Endodermal cell (in vitro differentiated cells): ENCODE results near the gene CLSTN1. TPM values are rescaled to one million over a fixed set of nuclear protein-coding genes. Genes with fewer than 3 reads are reported as not detected.

ENCODE experiments used
- DNase-seq: peaks from one replicate; pipeline ENCODE4 v3.0.0-alpha.2; 2017
- H3K27ac ChIP-seq: 2 replicates; pipeline ENCODE4 v1.5.1; 2013; ENCODE audit warnings: mild to moderate bottlenecking, low read depth, low read length, moderate library complexity
- H3K27me3 ChIP-seq: 2 replicates; pipeline ENCODE4 v1.6.1; 2013; ENCODE audit warnings: mild to moderate bottlenecking, low read length, moderate library complexity; ENCODE audit not compliant: insufficient read depth, control insufficient read depth, poor library complexity, severe bottlenecking
- H3K36me3 ChIP-seq: 2 replicates; pipeline ENCODE4 v1.7.0; 2013; ENCODE audit warnings: mild to moderate bottlenecking, low read length, moderate library complexity; ENCODE audit not compliant: control insufficient read depth, insufficient read depth
- H3K4me1 ChIP-seq: one replicate; pipeline ENCODE4 v1.7.0; 2013; ENCODE audit warnings: low read length; ENCODE audit not compliant: control insufficient read depth, insufficient read depth
- H3K4me3 ChIP-seq: 2 replicates; pipeline ENCODE4 v1.5.1; 2013; ENCODE audit warnings: mild to moderate bottlenecking, low read length, moderate library complexity
- H3K9ac ChIP-seq: 2 replicates; pipeline ENCODE4 v1.6.1; 2013; ENCODE audit warnings: mild to moderate bottlenecking, low read length, moderate library complexity; ENCODE audit not compliant: poor library complexity, severe bottlenecking; ENCODE audit errors: extremely low read depth
- H3K9me3 ChIP-seq: 2 replicates; pipeline ENCODE4 v1.6.1; 2013; ENCODE audit warnings: mild to moderate bottlenecking, low read length, moderate library complexity; ENCODE audit not compliant: control insufficient read depth
- H3K27ac Mint-ChIP-seq: 2 replicates; pipeline ENCODE4 v1.8.0; 2020; ENCODE audit warnings: mixed read lengths
- H3K27me3 Mint-ChIP-seq: 2 replicates; pipeline ENCODE4 v1.8.0; 2021; ENCODE audit warnings: mild to moderate bottlenecking, mixed read lengths; ENCODE audit not compliant: insufficient read depth
- H3K36me3 Mint-ChIP-seq: 2 replicates; pipeline ENCODE4 v1.8.0; 2020; ENCODE audit warnings: low read depth, mixed read lengths
- H3K4me1 Mint-ChIP-seq: 2 replicates; pipeline ENCODE4 v1.8.0; 2020; ENCODE audit warnings: mixed read lengths
- H3K4me3 Mint-ChIP-seq: 2 replicates; pipeline ENCODE4 v1.8.0; 2020; ENCODE audit warnings: mild to moderate bottlenecking, moderate library complexity, mixed read lengths
- H3K9me3 Mint-ChIP-seq: 2 replicates; pipeline ENCODE4 v1.8.0; 2020; ENCODE audit warnings: mild to moderate bottlenecking, mixed read lengths
- CTCF ChIP-seq: fragments of 200-600 bp; sonication (generic); conservative IDR thresholded peaks from 2 replicates; pipeline ENCODE4 v1.5.0; 2021; ENCODE audit warnings: antibody characterized with exemption, mild to moderate bottlenecking
- WGBS, 2 experiments: methylation state at CpG; one replicate each; pipeline versions ENCODE4 v1.1.5 to v1.1.7; 2013; ENCODE audit warnings: missing lambda C conversion rate in 2 of 2, mixed read lengths in 1 of 2; ENCODE audit not compliant: insufficient coverage in 1 of 2, insufficient read length in 1 of 2; 5-methylcytosine and 5-hydroxymethylcytosine counted together
- total RNA-seq, 2 donors: library from RNA; stranded (reverse); fragmentation: NEBNext Ultra II Directional in 1 of 2; extraction: Animal tissue kit (Norgen Biotek cat#: 25700) in 1 of 2; gene quantifications; 2 replicates in 1 of 2; 3 replicates in 1 of 2; pipeline ENCODE4 v1.2.1, GENCODE V29; 2021

CLSTN1 gene
- total RNA-seq, 2 donors from 2014 or later = 96.6 to 116 TPM

- H3K27me3 ChIP-seq = no peaks in the 10 kb centered on the region
- DNase-seq = no peak
- no peak overlapping the region for H3K27ac Mint-ChIP-seq
- H3K9ac ChIP-seq = no peak overlapping the region
- H3K27me3 Mint-ChIP-seq = no peaks in the 10 kb centered on the region
- no peak overlapping the region for H3K4me3 ChIP-seq
- peaks cover 41% of the 10 kb centered on the region for H3K36me3 Mint-ChIP-seq
- no peak overlapping the region for H3K27ac ChIP-seq
- H3K9me3 ChIP-seq = peaks cover 5% of the 10 kb centered on the region
- H3K4me1 ChIP-seq = no peaks in the 10 kb centered on the region
- 94 to 97% methylated on average over 5 to 9 of the region's 9 CpGs for WGBS, 2 experiments
- peaks cover 3% of the 10 kb centered on the region for H3K4me1 Mint-ChIP-seq
- peaks cover 14% of the 10 kb centered on the region for H3K36me3 ChIP-seq
- H3K4me3 Mint-ChIP-seq = no peak overlapping the region
- TF ChIP-seq CTCF = no peak
- peaks cover 2% of the 10 kb centered on the region for H3K9me3 Mint-ChIP-seq
These were observed 61.9 kb downstream of the CLSTN1 start for GRCh38 chr1:9761855-9762254.

GRCh38 chr1:9760824-9761223 lies 62.9 kb downstream of the CLSTN1 start:
- no peak for TF ChIP-seq CTCF
- peak; percentile 61 for DNase-seq
- Mint-ChIP-seq H3K36me3 (peaks cover 40% of the 10 kb centered on the region), H3K4me1 (peaks cover 3% of the 10 kb centered on the region), H3K4me3 (no peak overlapping the region), H3K9me3 (peaks cover 5% of the 10 kb centered on the region), H3K27ac (peak overlapping the region; percentile 65), H3K27me3 (no peaks in the 10 kb centered on the region)
- Histone ChIP-seq H3K9me3 (peaks cover 5% of the 10 kb centered on the region), H3K27me3 (no peaks in the 10 kb centered on the region), H3K27ac (no peak overlapping the region), H3K9ac (no peak overlapping the region), H3K4me3 (no peak overlapping the region), H3K4me1 (no peaks in the 10 kb centered on the region), H3K36me3 (peaks cover 14% of the 10 kb centered on the region)
- WGBS, 2 experiments = 84 to 94% methylated on average over 6 of the region's 6 CpGs

GRCh38 chr1:9759939-9760338 lies 63.8 kb downstream of the CLSTN1 start:
- Mint-ChIP-seq H3K9me3 (peaks cover 5% of the 10 kb centered on the region), H3K36me3 (peaks cover 42% of the 10 kb centered on the region), H3K4me1 (peaks cover 9% of the 10 kb centered on the region), H3K4me3 (no peak overlapping the region), H3K27ac (no peak overlapping the region), H3K27me3 (no peaks in the 10 kb centered on the region)
- no peaks in the 10 kb centered on the region for H3K27me3 ChIP-seq
- peaks cover 5% of the 10 kb centered on the region for H3K9me3 ChIP-seq
- 88 to 95% methylated on average over 1 to 2 of the region's 2 CpGs for WGBS, 2 experiments
- H3K9ac ChIP-seq = no peak overlapping the region
- DNase-seq = no peak
- no peaks in the 10 kb centered on the region for H3K4me1 ChIP-seq
- H3K4me3 ChIP-seq = no peak overlapping the region
- no peak overlapping the region for H3K27ac ChIP-seq
- H3K36me3 ChIP-seq = peaks cover 14% of the 10 kb centered on the region
- no peak for TF ChIP-seq CTCF
